Measurements from ENCODE around the gene TBCD.

- TF ChIP-seq CTCF (conservative IDR thresholded peaks at IDR 0.05; ENCODE audit: low read depth, low read length): no peak
- TF ChIP-seq EZH2phosphoT487 (IDR thresholded peaks at IDR 0.05; ENCODE audit: borderline replicate concordance, low read length): no peak
Measured at GRCh38 chr17:82736511-82737185, 15.2 kb upstream of the TBCD start.
